ENCODE data around the gene DNAJB12. TPM values are rescaled to one million over a fixed set of nuclear protein-coding genes. Genes with fewer than 3 reads are reported as not detected.

Gene DNAJB12
- polyA plus RNA-seq, 1 donor (not counting 4 experiments of a cell fraction or from before 2014, with no cell fraction given) = 12.0 TPM

GRCh38 chr10:72351479-72351878, 3.2 kb downstream of the DNAJB12 start:
- FAIRE-seq = no peak
- Histone ChIP-seq H3K4me1 (ENCODE audit: control insufficient read depth, extremely low read depth, insufficient read depth, low read length) (peaks cover 11% of the 10 kb centered on the region), H3K4me3 (ENCODE audit: control insufficient read depth in 2 of 3, extremely low read depth in 1 of 3, insufficient read depth in 2 of 3, low read depth in 1 of 3, low read length in 3 of 3) (no peak overlapping the region), H3K27ac (ENCODE audit: control insufficient read depth, insufficient read depth, low read length) (no peak overlapping the region), H3K9me1 (ENCODE audit: control insufficient read depth, extremely low read depth, insufficient read depth, low read length) (no peaks in the 10 kb centered on the region), H2AFZ (ENCODE audit: control insufficient read depth, low read length) (no peak overlapping the region), H3K4me2 (ENCODE audit: control insufficient read depth, extremely low read depth, insufficient read depth, low read depth, low read length) (no peak overlapping the region), H3K36me3 (ENCODE audit: control insufficient read depth in 2 of 2, extremely low read depth in 1 of 2, insufficient read depth in 2 of 2, low read length in 2 of 2) (peaks cover 7 to 21% of the 10 kb centered on the region in 2 experiments), H3K27me3 (ENCODE audit: control insufficient read depth, extremely low read depth, insufficient read depth, low read length) (no peaks in the 10 kb centered on the region), H4K20me1 (ENCODE audit: control insufficient read depth, extremely low read depth, insufficient read depth, low read length) (no peaks in the 10 kb centered on the region), H3K9me3 (ENCODE audit: control insufficient read depth, low read depth, low read length) (no peaks in the 10 kb centered on the region), H3K9ac (ENCODE audit: control insufficient read depth, extremely low read depth, insufficient read depth, low read length) (no peak overlapping the region), H3K79me2 (ENCODE audit: control insufficient read depth, insufficient read depth, low read length) (peaks cover 47% of the 10 kb centered on the region)
- dilution Hi-C loops (cut with MboI; ENCODE audit: extremely low pct_ligation_motif_present, low sequenced_read_pairs) = no loop called here
- DNase-seq (ENCODE audit: low read depth, low spot score) = no peak
- TF ChIP-seq EZH2 (IDR thresholded peaks at IDR 0.05; ENCODE audit: low read length) = no peak
- TF ChIP-seq CTCF (optimal IDR thresholded peaks at IDR 0.05 in 1 of 3, IDR thresholded peaks at IDR 0.05 in 1 of 3, conservative IDR thresholded peaks at IDR 0.05 in 1 of 3; ENCODE audit: extremely low read depth in 1 of 3, insufficient read depth in 2 of 3, low read length in 3 of 3) = no peak

GRCh38 chr10:72349438-72349837, 5.3 kb downstream of the DNAJB12 start:
- no peaks in the 10 kb centered on the region for H4K20me1 ChIP-seq (ENCODE audit: control insufficient read depth, extremely low read depth, insufficient read depth, low read length)
- H3K9me3 ChIP-seq (ENCODE audit: control insufficient read depth, low read depth, low read length) = no peaks in the 10 kb centered on the region
- no peak overlapping the region for H3K9ac ChIP-seq (ENCODE audit: control insufficient read depth, extremely low read depth, insufficient read depth, low read length)
- no peak overlapping the region for H3K27ac ChIP-seq (ENCODE audit: control insufficient read depth, insufficient read depth, low read length)
- peaks cover 47% of the 10 kb centered on the region for H3K79me2 ChIP-seq (ENCODE audit: control insufficient read depth, insufficient read depth, low read length)
- DNase-seq (ENCODE audit: low read depth, low spot score) (no peak), FAIRE-seq (no peak)
- peaks cover 11% of the 10 kb centered on the region for H3K4me1 ChIP-seq (ENCODE audit: control insufficient read depth, extremely low read depth, insufficient read depth, low read length)
- H3K4me3 ChIP-seq (ENCODE audit: control insufficient read depth in 2 of 3, extremely low read depth in 1 of 3, insufficient read depth in 2 of 3, low read depth in 1 of 3, low read length in 3 of 3) = no peak overlapping the region
- H3K36me3 ChIP-seq (ENCODE audit: control insufficient read depth in 2 of 2, extremely low read depth in 1 of 2, insufficient read depth in 2 of 2, low read length in 2 of 2) = peaks cover 12 to 21% of the 10 kb centered on the region in 2 experiments
- TF ChIP-seq CTCF (optimal IDR thresholded peaks at IDR 0.05 in 1 of 3, IDR thresholded peaks at IDR 0.05 in 1 of 3, conservative IDR thresholded peaks at IDR 0.05 in 1 of 3; ENCODE audit: extremely low read depth in 1 of 3, insufficient read depth in 2 of 3, low read length in 3 of 3) = no peak
- TF ChIP-seq EZH2 (IDR thresholded peaks at IDR 0.05; ENCODE audit: low read length) = no peak
- dilution Hi-C loops (cut with MboI; ENCODE audit: extremely low pct_ligation_motif_present, low sequenced_read_pairs) = no loop called here
- no peaks in the 10 kb centered on the region for H3K27me3 ChIP-seq (ENCODE audit: control insufficient read depth, extremely low read depth, insufficient read depth, low read length)
- H3K4me2 ChIP-seq (ENCODE audit: control insufficient read depth, extremely low read depth, insufficient read depth, low read depth, low read length) = no peak overlapping the region
- no peaks in the 10 kb centered on the region for H3K9me1 ChIP-seq (ENCODE audit: control insufficient read depth, extremely low read depth, insufficient read depth, low read length)
- no peak overlapping the region for H2AFZ ChIP-seq (ENCODE audit: control insufficient read depth, low read length)

Measured in keratinocyte (primary cell).